Suppressor macrophage treated with lipopolysaccharide for 4 hours (primary cell): ENCODE measurements around the gene CDH4.

ENCODE experiments used
- DNase-seq: peaks from one replicate; pipeline ENCODE4 v3.0.0-alpha.2; 2020

Gene CDH4

GRCh38 chr20:61623451-61623850 lies 371.4 kb downstream of the CDH4 start:
- DNase-seq, result no peak

GRCh38 chr20:61625246-61625645 lies 373.2 kb downstream of the CDH4 start:
- DNase-seq, result no peak

GRCh38 chr20:61626412-61626811 lies 374.4 kb downstream of the CDH4 start:
- no peak for DNase-seq

DNA sequence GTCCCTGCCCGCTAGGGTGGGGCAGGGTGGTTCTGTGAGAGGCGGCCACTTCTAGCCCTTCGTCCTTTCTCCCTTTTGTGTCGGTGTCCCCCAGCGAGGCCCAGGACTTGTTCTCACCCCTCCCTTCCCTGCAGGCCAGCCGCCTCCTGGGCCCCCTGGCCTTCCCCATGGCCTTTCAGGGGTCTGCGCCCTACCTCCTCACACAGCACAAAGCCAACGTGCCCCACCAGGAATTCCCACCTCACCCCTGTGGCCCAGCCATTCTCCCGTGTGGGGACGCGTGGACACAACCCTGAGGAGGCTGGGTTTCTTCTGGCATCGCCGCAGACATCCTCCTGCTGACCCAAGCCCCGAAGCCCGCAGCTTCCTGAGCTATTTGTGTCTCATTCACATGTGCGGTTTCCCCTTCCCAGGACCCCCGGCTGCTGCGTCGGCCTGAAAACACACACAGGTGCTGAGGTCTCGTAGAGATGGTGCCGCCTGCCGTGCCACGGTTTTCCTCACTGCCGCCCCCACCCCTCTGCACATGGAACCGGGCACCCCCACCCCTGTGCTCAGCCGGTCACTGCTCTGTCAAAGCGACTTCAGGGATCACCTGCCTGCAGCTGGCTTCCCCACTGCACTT lies 375.8 kb downstream of the CDH4 start:
- DNase-seq, result no peak

- DNase-seq, result no peak
Observed at GRCh38 chr20:61628480-61628879, 376.4 kb downstream of the CDH4 start.

DNA sequence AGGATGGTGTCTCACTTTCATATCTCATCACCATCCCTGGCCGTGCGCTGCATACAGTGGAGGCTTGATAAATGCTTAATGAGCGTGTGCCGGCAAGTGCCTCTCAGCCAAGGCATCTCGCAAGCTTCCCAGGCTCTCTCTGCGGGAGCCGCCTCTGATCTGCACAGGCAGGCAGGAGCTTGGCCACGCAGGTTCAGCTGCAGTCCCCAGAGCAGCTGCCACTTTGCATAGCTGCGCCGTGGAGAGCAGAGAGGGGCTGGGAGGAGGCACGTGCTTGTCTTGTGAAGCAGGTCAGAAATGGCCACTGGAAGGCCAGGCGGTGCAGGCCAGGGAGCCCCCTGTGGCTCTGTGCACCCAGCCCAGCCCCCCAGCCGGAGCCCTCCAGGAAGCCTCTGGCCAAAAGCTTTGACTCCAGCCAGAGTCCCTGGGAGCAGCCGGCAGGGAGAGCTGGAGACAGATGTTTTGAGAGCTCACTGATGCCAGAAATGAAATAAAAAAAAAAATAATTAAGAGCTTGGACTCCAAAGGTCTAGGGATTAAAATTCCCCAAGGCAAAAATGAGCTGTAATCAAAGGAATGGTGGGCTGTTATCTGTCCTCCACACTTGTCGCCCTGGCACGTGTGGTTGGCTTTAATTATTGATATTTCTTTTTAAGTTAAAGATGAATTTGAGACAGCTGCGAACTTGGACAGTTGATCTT lies 377.0 kb downstream of the CDH4 start:
- no peak for DNase-seq

DNA sequence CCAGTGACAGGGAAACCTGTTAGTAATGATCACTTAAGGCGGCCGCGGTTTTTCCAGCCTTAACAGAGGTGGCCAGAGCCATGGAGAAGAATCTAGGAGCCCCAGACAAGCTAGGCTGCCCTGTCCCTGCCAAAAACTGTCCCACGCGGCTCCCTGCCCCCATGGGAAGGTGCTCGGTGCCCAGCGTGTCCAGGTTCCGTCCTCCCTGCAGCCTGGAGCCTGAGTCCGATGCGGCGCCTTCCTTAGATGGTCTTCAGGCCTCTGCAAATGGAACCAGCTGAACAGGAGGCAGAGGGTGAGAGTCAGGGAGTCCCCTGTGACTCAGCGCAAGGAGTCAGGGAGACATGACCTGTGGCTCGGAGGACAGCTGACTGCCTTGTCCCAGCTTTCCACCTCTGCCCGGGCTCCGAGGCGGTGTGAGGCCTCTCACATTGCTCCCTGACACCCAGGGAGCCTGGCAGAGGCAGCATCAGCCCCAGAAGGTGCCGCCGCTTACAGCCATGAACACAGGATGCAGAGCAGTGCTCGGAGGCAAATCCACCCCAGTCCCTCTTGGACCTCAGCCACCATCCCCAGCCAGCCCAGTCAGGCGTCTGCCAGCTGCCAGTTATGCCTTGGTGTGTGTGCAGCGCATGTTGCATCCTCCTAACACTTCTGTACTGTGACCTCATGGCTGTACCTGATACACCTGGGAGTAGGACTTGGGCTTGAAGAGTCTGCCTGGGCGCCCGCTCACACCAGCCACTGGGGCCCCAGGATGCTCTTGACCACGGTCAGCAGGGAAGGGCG lies 377.7 kb downstream of the CDH4 start:
- DNase-seq, result no peak

DNA sequence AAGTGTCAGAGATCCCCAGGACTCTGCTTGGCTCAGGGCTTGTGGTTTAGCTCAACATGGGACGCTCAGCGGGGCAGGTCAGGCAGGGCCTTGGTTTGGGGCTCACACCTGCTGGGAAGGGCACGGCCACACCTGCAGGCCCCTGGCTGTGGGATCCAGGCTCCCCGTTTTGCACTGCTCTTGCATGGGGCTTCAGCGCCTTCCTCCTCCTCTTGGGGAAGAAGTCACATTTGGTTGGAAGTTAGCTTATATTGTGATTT lies 378.3 kb downstream of the CDH4 start:
- DNase-seq, result no peak

DNA sequence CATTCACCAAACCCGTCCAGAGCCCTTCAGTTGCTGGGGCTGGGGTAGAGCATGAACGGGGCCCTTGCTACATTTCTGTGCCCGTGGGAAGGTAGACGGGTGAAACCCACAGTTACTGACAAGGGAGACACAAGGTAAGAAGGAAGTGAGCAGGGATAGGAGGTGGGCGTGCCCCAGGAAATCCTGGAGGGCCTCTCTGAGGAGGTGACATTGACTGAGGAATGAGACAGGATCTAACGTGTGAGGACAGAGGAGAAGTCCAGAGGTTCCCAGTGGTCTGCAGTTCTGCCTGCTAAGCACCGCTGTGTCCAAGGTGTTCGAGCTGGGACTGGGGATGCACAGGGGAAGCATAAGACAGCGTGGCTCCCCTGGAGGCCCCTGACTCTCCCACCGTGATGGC lies 378.8 kb downstream of the CDH4 start:
- DNase-seq, result no peak

DNA sequence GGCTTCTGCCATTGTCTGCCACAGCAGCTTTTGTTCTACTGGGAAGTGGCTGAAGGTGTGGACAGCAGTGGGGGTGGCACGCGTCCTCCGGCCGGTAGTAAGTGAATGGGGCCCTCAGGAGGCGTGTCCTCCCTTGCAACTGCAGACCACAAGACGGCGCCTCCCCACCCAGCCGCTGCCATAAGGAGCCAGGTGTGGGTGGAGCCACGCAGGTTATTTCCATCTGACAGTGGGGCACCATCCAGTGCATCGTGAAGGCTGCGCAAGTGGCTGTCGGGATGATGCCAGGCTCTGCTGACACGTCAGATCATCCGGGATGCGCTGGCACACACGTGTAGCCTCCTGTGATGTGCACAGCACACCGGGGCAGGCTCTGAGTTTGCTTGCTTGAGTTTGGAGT lies 379.7 kb downstream of the CDH4 start:
- no peak for DNase-seq

DNA sequence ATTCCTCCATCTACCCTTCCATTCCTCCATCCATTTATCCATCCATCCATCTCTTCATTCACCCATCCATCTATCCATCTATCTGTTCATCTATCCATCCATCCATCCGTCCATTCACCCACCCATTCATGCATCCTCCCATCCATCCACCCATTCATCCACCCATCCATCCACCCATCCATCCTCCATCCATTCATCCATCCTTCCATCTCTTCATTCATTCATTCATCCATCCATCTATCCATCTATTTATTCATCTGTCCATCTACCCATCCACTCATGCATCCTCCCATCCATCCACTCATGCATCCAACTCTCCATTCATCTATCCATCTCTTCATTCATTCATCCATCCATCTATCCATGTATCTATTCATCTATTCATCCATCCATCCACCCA lies 380.9 kb downstream of the CDH4 start:
- no peak for DNase-seq

- DNase-seq, result no peak
Observed at GRCh38 chr20:61634376-61635145, 382.5 kb downstream of the CDH4 start.

- DNase-seq, result no peak
Observed at GRCh38 chr20:61635721-61636455, 383.8 kb downstream of the CDH4 start.

- DNase-seq, result no peak
Observed at GRCh38 chr20:61636531-61637116, 384.6 kb downstream of the CDH4 start.

GRCh38 chr20:61638802-61639585 lies 386.9 kb downstream of the CDH4 start:
- DNase-seq, result no peak

DNA sequence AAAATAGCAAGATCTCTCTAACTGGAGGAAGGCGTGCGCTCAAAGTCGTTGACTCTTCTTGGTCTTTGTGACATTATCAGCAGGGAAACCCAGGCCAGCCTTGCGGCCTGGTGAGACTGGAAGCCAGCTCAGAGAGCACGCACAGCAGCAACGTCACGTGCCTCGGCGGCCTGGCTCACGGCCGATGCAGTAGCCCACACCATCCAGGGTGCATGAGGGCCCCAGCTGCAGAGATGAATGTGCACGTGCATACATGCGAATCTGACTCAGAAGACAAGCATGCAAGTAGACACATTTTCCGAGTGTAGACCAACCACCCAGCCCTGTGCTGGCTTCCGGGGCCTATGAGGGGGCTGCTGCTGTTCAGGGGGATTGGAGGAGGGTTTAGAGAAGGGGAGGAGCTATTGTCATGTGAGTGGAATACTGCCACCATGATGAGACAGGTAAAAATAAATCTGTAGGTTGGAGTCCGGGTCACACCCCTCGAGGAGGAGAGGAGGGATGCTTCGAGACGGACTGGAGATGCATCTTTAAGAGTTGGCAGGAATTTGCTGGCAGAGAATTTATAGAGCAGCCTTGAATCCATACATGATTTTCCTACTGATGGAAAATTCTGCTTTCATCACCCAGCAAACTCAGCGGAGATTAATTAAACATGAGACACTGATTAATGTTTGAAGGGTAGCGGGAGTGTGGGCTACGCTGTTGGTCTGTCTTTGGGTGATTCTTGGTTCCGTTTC lies 388.2 kb downstream of the CDH4 start:
- DNase-seq, result no peak

- no peak for DNase-seq
Observed at GRCh38 chr20:61640871-61641245, 388.8 kb downstream of the CDH4 start.

DNA sequence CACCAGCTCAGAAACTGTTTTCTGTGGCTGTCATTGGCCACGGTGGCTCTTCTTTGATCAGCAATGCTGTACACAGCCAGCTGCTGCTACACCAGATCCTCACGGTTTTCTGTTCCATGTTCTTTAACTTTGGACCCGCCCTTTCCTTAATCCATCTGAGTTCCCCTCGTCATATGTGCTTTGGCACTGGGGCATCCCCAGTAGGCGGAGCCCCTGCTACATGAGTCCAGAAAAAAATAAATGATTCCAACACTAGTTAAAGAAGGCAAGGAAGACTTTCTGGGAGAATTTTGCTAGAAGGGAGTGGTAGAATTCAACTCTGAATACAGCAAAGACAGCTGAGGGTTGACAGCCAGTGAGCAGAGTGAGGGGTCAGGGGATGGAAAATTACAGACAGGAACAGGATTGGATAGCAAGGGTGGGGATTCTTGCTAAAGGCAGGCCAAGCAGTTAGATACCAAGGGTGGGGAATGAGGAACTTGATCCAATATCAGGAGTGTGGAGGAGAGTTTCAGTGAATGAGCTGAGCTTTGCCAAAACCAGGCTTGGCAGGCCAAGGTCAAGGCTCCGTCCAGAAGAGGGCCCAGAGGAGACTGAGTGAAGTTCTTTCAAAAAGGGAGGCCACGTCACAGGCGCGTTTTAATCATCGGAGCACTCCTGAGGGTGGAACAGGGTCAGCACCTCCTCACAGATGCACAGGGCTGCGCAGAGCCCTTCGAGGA lies 391.8 kb downstream of the CDH4 start:
- DNase-seq, result no peak

GRCh38 chr20:61644378-61645076 lies 392.5 kb downstream of the CDH4 start:
- DNase-seq, result no peak

- no peak for DNase-seq
Observed at GRCh38 chr20:61645732-61646131, 393.7 kb downstream of the CDH4 start.
